Right lobe of liver (tissue), 4 donors: ENCODE results near the gene EIF2B4.

ENCODE experiments used
- CTCF ChIP-seq, 4 donors: fragments of 200-600 bp in 3 of 4; fragments of 450-650 bp in 1 of 4; IDR thresholded peaks; one replicate each; pipeline versions ENCODE4 v1.5.1 to v1.8.0; 2016 to 2022; ENCODE audit warnings: antibody characterized with exemption in 4 of 4, mild to moderate bottlenecking in 2 of 4
- POLR2A ChIP-seq: fragments of 450-650 bp; IDR thresholded peaks from one replicate; pipeline ENCODE4 v1.6.1; 2017; ENCODE audit warnings: antibody characterized with exemption, mild to moderate bottlenecking
- donor health status: DM: no; HTN: no; CAD: no.
- donor health status: DM: no; HTN: no; CAD: no.
- donor health status: DM: no; HTN: yes; CAD: no.

DNA sequence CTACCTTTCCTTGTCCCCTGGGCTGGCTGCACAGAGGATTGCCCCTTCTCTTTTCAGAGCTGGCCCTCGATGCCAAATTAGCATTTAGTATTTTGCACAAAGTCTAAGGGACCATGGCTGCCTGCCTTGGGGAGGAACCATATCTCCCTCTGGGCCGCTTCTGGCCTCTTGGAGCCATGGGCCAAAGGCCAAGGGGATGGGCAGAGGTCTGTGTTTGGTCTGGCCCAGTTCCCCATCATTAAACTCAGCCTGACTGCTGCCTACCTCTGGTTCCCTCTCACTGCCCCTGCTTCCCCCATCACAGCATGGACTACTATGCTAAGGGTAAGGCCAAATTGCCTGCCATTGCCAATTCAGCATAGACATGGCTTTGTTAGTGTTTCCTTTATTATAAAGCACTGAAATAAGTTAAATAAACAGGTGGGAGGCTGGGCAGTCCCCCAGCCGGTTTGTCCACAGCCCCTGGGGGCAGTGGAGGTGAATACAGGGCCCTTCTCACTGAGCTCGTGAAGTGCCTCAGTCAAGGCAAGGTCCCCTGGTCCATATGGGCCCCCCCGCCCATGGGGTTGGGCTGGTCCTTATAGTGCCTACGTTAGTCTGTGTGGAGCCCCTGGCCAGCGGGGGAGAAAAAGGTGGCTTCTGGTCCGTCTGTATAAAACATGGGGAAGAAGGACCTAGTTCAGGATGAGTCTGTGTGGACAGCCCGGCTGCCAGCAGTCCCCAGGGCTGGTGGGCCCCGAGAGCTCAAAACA is 6.9 kb upstream of the EIF2B4 start:
- TF ChIP-seq CTCF (IDR thresholded peaks at IDR 0.05) (no peak), POLR2A (no peak)
